IMR-90 (cell line): ENCODE data around the gene GAD2.

Source experiments
- BHLHE40 ChIP-seq: fragments of 150-350 bp; IDR thresholded peaks from 2 replicates; pipeline ENCODE4 v1.6.1; 2016; ENCODE audit warnings: mild to moderate bottlenecking, low read depth, low read length
- CTCF ChIP-seq: conservative IDR thresholded peaks from 2 replicates; pipeline ENCODE4 v1.5.1; 2012; ENCODE audit warnings: mild to moderate bottlenecking, low read depth, low read length, improper control_type of control experiment
- ELK1 ChIP-seq: fragments of 150-350 bp; IDR thresholded peaks from 2 replicates; pipeline ENCODE4 v1.6.1; 2016; ENCODE audit warnings: low read depth, mild to moderate bottlenecking, low read length, moderate library complexity, borderline replicate concordance
- MXI1 ChIP-seq: IDR thresholded peaks from 2 replicates; pipeline ENCODE4 v1.6.1; 2012; ENCODE audit warnings: low read depth, mild to moderate bottlenecking, low read length, moderate library complexity, borderline replicate concordance
- POLR2A ChIP-seq: IDR thresholded peaks from 2 replicates; pipeline ENCODE4 v1.6.1; 2012; ENCODE audit warnings: mild to moderate bottlenecking, low read depth, low read length
- RAD21 ChIP-seq: IDR thresholded peaks from 2 replicates; pipeline ENCODE4 v1.6.1; 2012; ENCODE audit warnings: low read length, improper control_type of control experiment
- SMC3 ChIP-seq: fragments of 150-350 bp; IDR thresholded peaks from 2 replicates; pipeline ENCODE4 v1.6.1; 2016; ENCODE audit warnings: low read depth, mild to moderate bottlenecking, antibody characterized with exemption, low read length, moderate library complexity

GRCh38 chr10:26199841-26200240, 16.7 kb upstream of the GAD2 start:
- TF ChIP-seq CTCF (no peak), SMC3 (no peak), RAD21 (no peak), POLR2A (no peak), MXI1 (no peak), BHLHE40 (no peak), ELK1 (no peak)
